HEK293 (cell line): ENCODE measurements around the gene SLC1A1.

ENCODE experiments used
- CTCF ChIA-PET: fragments of 350-600 bp; formaldehyde crosslinking; extraction: SDS; loops from one replicate; lab custom pipeline; 2021; ENCODE audit warnings: antibody characterized with exemption; lab: Yijun Ruan, JAX
- POLR2A ChIA-PET: fragments of 300-600 bp; formaldehyde crosslinking; extraction: SDS; loops from one replicate; lab custom pipeline; 2020; ENCODE audit warnings: antibody characterized with exemption, inconsistent platforms; lab: Yijun Ruan, JAX
- H3K27ac ChIP-seq: fragments of 200-500 bp; sonication (Bioruptor generic); 2 replicates; pipeline ENCODE4 v1.5.1; 2014; ENCODE audit warnings: low read depth, low read length, control low read depth, inconsistent platforms; ENCODE audit errors: extremely low read depth
- H3K36me3 ChIP-seq, 2 experiments: fragments of 200-500 bp in 1 of 2; sonication (Bioruptor generic) in 1 of 2; 1 replicate in 1 of 2; 2 replicates in 1 of 2; pipeline ENCODE4 v1.5.1; 2014 to 2017; ENCODE audit warnings: inconsistent platforms in 2 of 2, low read length in 2 of 2; ENCODE audit not compliant: control insufficient read depth in 2 of 2, insufficient read depth in 1 of 2
- H3K4me1 ChIP-seq: fragments of 200-500 bp; sonication (Bioruptor generic); 2 replicates; pipeline ENCODE4 v1.5.1; 2014; ENCODE audit warnings: mild to moderate bottlenecking, low read length, inconsistent platforms; ENCODE audit not compliant: control insufficient read depth, insufficient read depth
- H3K4me3 ChIP-seq: 2 replicates; pipeline ENCODE4 v1.5.1; 2011; ENCODE audit warnings: low read depth, mild to moderate bottlenecking, control low read depth, low read length, moderate library complexity
- H3K9me3 ChIP-seq: fragments of 200-500 bp; sonication (Bioruptor generic); 2 replicates; pipeline ENCODE4 v1.5.1; 2014; ENCODE audit warnings: low read depth, low read length, inconsistent platforms; ENCODE audit not compliant: control insufficient read depth, insufficient read depth
- EGR2 ChIP-seq: fragments of 450-650 bp; formaldehyde crosslinking; IDR thresholded peaks from 2 replicates; pipeline ENCODE4 v1.5.1; 2016; ENCODE audit warnings: low read depth, missing biosample characterization, missing genetic modification characterization
- FEZF1 ChIP-seq: fragments of 450-650 bp; formaldehyde crosslinking; IDR thresholded peaks from 2 replicates; pipeline ENCODE4 v1.5.1; 2016; ENCODE audit warnings: missing biosample characterization, missing genetic modification characterization
- GLIS1 ChIP-seq: fragments of 450-650 bp; formaldehyde crosslinking; IDR thresholded peaks from 2 replicates; pipeline ENCODE4 v1.5.1; 2016; ENCODE audit warnings: missing biosample characterization, missing genetic modification characterization
- HOXC10 ChIP-seq: sonication (generic); formaldehyde crosslinking; IDR thresholded peaks from 2 replicates; pipeline ENCODE4 v1.8.1; 2023; ENCODE audit warnings: mild to moderate bottlenecking, missing genetic modification reagents
- PRDM1 ChIP-seq: fragments of 450-650 bp; formaldehyde crosslinking; IDR thresholded peaks from 2 replicates; pipeline ENCODE4; 2016; ENCODE audit warnings: missing biosample characterization, missing genetic modification characterization
- SALL2 ChIP-seq: fragments of 450-650 bp; formaldehyde crosslinking; IDR thresholded peaks from 2 replicates; pipeline ENCODE4 v1.5.0; 2017; ENCODE audit warnings: missing biosample characterization, mild to moderate bottlenecking, missing genetic modification characterization, borderline replicate concordance
- SP7 ChIP-seq: fragments of 450-650 bp; formaldehyde crosslinking; IDR thresholded peaks from 2 replicates; pipeline ENCODE4 v1.5.1; 2016; ENCODE audit warnings: missing biosample characterization, missing genetic modification characterization
- ZFHX2 ChIP-seq: fragments of 450-650 bp; formaldehyde crosslinking; conservative IDR thresholded peaks from 2 replicates; pipeline ENCODE4 v1.5.1; 2016; ENCODE audit warnings: missing biosample characterization, missing genetic modification characterization
- ZFP3 ChIP-seq: fragments of 450-650 bp; formaldehyde crosslinking; IDR thresholded peaks from 2 replicates; pipeline ENCODE4 v1.5.1; 2016; ENCODE audit warnings: low read depth, missing biosample characterization, missing genetic modification characterization
- ZFP69B ChIP-seq: fragments of 450-650 bp; formaldehyde crosslinking; IDR thresholded peaks from 2 replicates; pipeline ENCODE4 v1.5.1; 2016; ENCODE audit warnings: missing biosample characterization, missing genetic modification characterization
- ZIC2 ChIP-seq: fragments of 450-650 bp; formaldehyde crosslinking; IDR thresholded peaks from 2 replicates; pipeline ENCODE4 v1.5.1; 2016; ENCODE audit warnings: missing biosample characterization, missing genetic modification characterization
- ZNF202 ChIP-seq: fragments of 450-650 bp; formaldehyde crosslinking; IDR thresholded peaks from 2 replicates; pipeline ENCODE4 v1.5.1; 2016; ENCODE audit warnings: missing biosample characterization, missing genetic modification characterization, borderline replicate concordance
- ZNF24 ChIP-seq: fragments of 450-650 bp; formaldehyde crosslinking; IDR thresholded peaks from 2 replicates; pipeline ENCODE4 v1.5.1; 2016; ENCODE audit warnings: missing biosample characterization, missing genetic modification characterization
- ZNF266 ChIP-seq: fragments of 450-650 bp; formaldehyde crosslinking; IDR thresholded peaks from 2 replicates; pipeline ENCODE4 v1.5.1; 2016; ENCODE audit warnings: missing biosample characterization, missing genetic modification characterization, low read depth
- ZNF324 ChIP-seq: fragments of 450-650 bp; formaldehyde crosslinking; IDR thresholded peaks from 2 replicates; pipeline ENCODE4 v1.5.1; 2016; ENCODE audit warnings: missing biosample characterization, missing genetic modification characterization
- ZNF341 ChIP-seq: fragments of 450-650 bp; formaldehyde crosslinking; IDR thresholded peaks from 2 replicates; pipeline ENCODE4; 2016; ENCODE audit warnings: low read depth, missing biosample characterization, missing genetic modification characterization
- ZNF37A ChIP-seq: fragments of 450-650 bp; IDR thresholded peaks from 2 replicates; pipeline ENCODE4 v1.5.1; 2018; ENCODE audit warnings: missing biosample characterization, missing genetic modification characterization
- ZNF548 ChIP-seq: fragments of 450-650 bp; formaldehyde crosslinking; IDR thresholded peaks from 2 replicates; pipeline ENCODE4 v1.5.1; 2016; ENCODE audit warnings: missing biosample characterization, missing genetic modification characterization
- ZNF561 ChIP-seq: fragments of 450-650 bp; IDR thresholded peaks from 2 replicates; pipeline ENCODE4 v1.5.1; 2018; ENCODE audit warnings: missing biosample characterization, missing genetic modification characterization, borderline replicate concordance
- ZNF623 ChIP-seq: fragments of 450-650 bp; formaldehyde crosslinking; IDR thresholded peaks from 2 replicates; pipeline ENCODE4 v1.5.1; 2016; ENCODE audit warnings: missing biosample characterization, missing genetic modification characterization
- ZNF654 ChIP-seq: fragments of 450-650 bp; formaldehyde crosslinking; IDR thresholded peaks from 2 replicates; pipeline ENCODE4 v1.5.1; 2016; ENCODE audit warnings: low read depth, missing biosample characterization, missing genetic modification characterization
- TF ChIP-seq, protein P1 (sequence below): fragments of 450-650 bp; formaldehyde crosslinking; IDR thresholded peaks from 2 replicates; pipeline ENCODE4 v1.5.1; 2017; ENCODE audit warnings: missing biosample characterization, missing genetic modification characterization
- TF ChIP-seq, protein P2 (sequence below): fragments of 450-650 bp; formaldehyde crosslinking; IDR thresholded peaks from 2 replicates; pipeline ENCODE4 v1.5.1; 2017; ENCODE audit warnings: missing biosample characterization, missing genetic modification characterization
- TF ChIP-seq, protein P3 (sequence below): fragments of 450-650 bp; formaldehyde crosslinking; conservative IDR thresholded peaks from 2 replicates; pipeline ENCODE4 v1.5.1; 2016; ENCODE audit warnings: low read depth, missing biosample characterization, missing genetic modification characterization
- TF ChIP-seq, protein P4 (sequence below): fragments of 450-650 bp; formaldehyde crosslinking; IDR thresholded peaks from 2 replicates; pipeline ENCODE4 v1.5.1; 2016; ENCODE audit warnings: missing biosample characterization, missing genetic modification characterization
- TF ChIP-seq, protein P5 (sequence below): fragments of 450-650 bp; formaldehyde crosslinking; IDR thresholded peaks from 2 replicates; pipeline ENCODE4 v1.5.1; 2016; ENCODE audit warnings: missing biosample characterization, missing genetic modification characterization

The SLC1A1 gene

DNA sequence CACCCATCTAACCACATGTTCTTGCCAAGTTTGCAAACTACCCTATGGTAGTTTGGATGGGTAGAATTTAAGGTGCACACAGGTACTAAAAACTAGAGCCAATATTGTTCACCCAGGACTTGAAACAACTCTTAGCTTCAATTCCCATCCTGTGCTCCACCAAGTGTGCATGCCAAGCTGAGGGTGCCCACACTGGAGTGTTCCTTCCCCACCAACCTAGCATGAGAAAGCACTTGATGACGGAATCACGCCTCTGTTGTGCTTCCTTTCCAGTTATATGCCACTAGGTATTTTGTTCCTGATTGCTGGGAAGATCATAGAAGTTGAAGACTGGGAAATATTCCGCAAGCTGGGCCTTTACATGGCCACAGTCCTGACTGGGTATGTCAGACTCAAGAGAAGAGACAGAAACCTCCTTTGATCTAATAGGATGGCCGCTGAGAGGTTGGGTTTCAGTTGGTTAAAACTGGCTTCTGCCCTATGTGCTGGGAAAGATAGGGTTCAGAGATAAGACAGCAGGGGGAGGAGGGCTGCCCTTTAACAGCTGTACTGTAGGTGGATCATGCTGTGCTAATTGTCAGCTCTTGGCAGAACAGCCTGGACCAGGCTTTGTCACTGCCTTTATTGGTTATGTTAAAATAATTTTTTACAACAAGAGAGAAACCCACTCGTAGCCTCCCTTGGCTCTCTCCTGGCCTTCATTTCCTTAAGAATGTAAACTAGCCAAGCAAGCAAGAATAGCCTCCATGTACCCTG lies 83.5 kb downstream of the SLC1A1 start:
- Histone ChIP-seq H3K4me3 (no peak overlapping the region), H3K36me3 (peaks cover 0 to 10% of the 10 kb centered on the region in 2 experiments; a peak in 1 of 3 replicates), H3K9me3 (no peaks in the 10 kb centered on the region), H3K27ac (no peak overlapping the region), H3K4me1 (peaks cover 5% of the 10 kb centered on the region; the same call in 1 of the 2 replicates)
- ChIA-PET POLR2A (interaction anchor here (1.0 kb wide), 1 partner anchor 9 kb away, joined by 3 read pairs; no protein-coding TSS in a partner anchor), CTCF (interaction anchor here (0.5 to 1.2 kb wide), 3 partner anchors 30 to 1131 kb away, joined by 3 read pairs; no protein-coding TSS in a partner anchor)
- TF ChIP-seq ZNF623 (tag by site-specific recombination) (no peak), GLIS1 (tag by site-specific recombination) (peak; percentile 49), ZNF561 (tag by site-specific recombination) (peak; percentile 31; the same call in 1 of the 2 replicates), SP7 (0 out of 2 replicates have a peak, but pooled peaks have one; percentile 26), ZNF37A (no peak), ZNF24 (no peak), ZFHX2 (tag by site-specific recombination) (peak; percentile 73), HOXC10 (CRISPR knock-in tag) (no peak), ZIC2 (tag by site-specific recombination) (peak; percentile 61), EGR2 (tag by site-specific recombination) (0 out of 2 replicates have a peak, but pooled peaks have one; percentile 14), FEZF1 (tag by site-specific recombination) (0 out of 2 replicates have a peak, but pooled peaks have one; percentile 23), ZNF266 (tag by site-specific recombination) (no peak), ZFP3 (no peak), ZNF202 (no peak), ZNF341 (peak; percentile 87), ZFP69B (no peak), ZNF324 (tag by site-specific recombination) (no peak), PRDM1 (tag by site-specific recombination) (no peak), SALL2 (tag by site-specific recombination) (no peak), ZNF654 (tag by site-specific recombination) (no peak), ZNF548 (tag by site-specific recombination) (no peak)
- TF ChIP-seq, protein P1, sequence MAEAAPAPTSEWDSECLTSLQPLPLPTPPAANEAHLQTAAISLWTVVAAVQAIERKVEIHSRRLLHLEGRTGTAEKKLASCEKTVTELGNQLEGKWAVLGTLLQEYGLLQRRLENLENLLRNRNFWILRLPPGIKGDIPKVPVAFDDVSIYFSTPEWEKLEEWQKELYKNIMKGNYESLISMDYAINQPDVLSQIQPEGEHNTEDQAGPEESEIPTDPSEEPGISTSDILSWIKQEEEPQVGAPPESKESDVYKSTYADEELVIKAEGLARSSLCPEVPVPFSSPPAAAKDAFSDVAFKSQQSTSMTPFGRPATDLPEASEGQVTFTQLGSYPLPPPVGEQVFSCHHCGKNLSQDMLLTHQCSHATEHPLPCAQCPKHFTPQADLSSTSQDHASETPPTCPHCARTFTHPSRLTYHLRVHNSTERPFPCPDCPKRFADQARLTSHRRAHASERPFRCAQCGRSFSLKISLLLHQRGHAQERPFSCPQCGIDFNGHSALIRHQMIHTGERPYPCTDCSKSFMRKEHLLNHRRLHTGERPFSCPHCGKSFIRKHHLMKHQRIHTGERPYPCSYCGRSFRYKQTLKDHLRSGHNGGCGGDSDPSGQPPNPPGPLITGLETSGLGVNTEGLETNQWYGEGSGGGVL (tag by site-specific recombination): no peak
- TF ChIP-seq, protein P2, sequence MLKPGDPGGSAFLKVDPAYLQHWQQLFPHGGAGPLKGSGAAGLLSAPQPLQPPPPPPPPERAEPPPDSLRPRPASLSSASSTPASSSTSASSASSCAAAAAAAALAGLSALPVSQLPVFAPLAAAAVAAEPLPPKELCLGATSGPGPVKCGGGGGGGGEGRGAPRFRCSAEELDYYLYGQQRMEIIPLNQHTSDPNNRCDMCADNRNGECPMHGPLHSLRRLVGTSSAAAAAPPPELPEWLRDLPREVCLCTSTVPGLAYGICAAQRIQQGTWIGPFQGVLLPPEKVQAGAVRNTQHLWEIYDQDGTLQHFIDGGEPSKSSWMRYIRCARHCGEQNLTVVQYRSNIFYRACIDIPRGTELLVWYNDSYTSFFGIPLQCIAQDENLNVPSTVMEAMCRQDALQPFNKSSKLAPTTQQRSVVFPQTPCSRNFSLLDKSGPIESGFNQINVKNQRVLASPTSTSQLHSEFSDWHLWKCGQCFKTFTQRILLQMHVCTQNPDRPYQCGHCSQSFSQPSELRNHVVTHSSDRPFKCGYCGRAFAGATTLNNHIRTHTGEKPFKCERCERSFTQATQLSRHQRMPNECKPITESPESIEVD (tag by site-specific recombination): peak; percentile 31; the same call in 1 of the 2 replicates
- TF ChIP-seq, protein P3, sequence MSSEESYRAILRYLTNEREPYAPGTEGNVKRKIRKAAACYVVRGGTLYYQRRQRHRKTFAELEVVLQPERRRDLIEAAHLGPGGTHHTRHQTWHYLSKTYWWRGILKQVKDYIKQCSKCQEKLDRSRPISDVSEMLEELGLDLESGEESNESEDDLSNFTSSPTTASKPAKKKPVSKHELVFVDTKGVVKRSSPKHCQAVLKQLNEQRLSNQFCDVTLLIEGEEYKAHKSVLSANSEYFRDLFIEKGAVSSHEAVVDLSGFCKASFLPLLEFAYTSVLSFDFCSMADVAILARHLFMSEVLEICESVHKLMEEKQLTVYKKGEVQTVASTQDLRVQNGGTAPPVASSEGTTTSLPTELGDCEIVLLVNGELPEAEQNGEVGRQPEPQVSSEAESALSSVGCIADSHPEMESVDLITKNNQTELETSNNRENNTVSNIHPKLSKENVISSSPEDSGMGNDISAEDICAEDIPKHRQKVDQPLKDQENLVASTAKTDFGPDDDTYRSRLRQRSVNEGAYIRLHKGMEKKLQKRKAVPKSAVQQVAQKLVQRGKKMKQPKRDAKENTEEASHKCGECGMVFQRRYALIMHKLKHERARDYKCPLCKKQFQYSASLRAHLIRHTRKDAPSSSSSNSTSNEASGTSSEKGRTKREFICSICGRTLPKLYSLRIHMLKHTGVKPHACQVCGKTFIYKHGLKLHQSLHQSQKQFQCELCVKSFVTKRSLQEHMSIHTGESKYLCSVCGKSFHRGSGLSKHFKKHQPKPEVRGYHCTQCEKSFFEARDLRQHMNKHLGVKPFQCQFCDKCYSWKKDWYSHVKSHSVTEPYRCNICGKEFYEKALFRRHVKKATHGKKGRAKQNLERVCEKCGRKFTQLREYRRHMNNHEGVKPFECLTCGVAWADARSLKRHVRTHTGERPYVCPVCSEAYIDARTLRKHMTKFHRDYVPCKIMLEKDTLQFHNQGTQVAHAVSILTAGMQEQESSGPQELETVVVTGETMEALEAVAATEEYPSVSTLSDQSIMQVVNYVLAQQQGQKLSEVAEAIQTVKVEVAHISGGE: no peak
- TF ChIP-seq, protein P4, sequence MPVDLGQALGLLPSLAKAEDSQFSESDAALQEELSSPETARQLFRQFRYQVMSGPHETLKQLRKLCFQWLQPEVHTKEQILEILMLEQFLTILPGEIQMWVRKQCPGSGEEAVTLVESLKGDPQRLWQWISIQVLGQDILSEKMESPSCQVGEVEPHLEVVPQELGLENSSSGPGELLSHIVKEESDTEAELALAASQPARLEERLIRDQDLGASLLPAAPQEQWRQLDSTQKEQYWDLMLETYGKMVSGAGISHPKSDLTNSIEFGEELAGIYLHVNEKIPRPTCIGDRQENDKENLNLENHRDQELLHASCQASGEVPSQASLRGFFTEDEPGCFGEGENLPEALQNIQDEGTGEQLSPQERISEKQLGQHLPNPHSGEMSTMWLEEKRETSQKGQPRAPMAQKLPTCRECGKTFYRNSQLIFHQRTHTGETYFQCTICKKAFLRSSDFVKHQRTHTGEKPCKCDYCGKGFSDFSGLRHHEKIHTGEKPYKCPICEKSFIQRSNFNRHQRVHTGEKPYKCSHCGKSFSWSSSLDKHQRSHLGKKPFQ (tag by site-specific recombination): no peak
- TF ChIP-seq, protein P5, sequence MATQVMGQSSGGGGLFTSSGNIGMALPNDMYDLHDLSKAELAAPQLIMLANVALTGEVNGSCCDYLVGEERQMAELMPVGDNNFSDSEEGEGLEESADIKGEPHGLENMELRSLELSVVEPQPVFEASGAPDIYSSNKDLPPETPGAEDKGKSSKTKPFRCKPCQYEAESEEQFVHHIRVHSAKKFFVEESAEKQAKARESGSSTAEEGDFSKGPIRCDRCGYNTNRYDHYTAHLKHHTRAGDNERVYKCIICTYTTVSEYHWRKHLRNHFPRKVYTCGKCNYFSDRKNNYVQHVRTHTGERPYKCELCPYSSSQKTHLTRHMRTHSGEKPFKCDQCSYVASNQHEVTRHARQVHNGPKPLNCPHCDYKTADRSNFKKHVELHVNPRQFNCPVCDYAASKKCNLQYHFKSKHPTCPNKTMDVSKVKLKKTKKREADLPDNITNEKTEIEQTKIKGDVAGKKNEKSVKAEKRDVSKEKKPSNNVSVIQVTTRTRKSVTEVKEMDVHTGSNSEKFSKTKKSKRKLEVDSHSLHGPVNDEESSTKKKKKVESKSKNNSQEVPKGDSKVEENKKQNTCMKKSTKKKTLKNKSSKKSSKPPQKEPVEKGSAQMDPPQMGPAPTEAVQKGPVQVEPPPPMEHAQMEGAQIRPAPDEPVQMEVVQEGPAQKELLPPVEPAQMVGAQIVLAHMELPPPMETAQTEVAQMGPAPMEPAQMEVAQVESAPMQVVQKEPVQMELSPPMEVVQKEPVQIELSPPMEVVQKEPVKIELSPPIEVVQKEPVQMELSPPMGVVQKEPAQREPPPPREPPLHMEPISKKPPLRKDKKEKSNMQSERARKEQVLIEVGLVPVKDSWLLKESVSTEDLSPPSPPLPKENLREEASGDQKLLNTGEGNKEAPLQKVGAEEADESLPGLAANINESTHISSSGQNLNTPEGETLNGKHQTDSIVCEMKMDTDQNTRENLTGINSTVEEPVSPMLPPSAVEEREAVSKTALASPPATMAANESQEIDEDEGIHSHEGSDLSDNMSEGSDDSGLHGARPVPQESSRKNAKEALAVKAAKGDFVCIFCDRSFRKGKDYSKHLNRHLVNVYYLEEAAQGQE (tag by site-specific recombination): no peak
